GM21526 (cell line): ENCODE results near the gene MBD5.
A peak's percentile ranks its signal among the peaks of the same experiment; 100 is the strongest.
"Not testable (repeated sequence)": the region's sequence is repeated elsewhere in the genome, so short reads cannot be mapped to it uniquely, and the experiment has no call there.

ENCODE experiments used
- ATAC-seq: cut with Tn5 transposase; IDR thresholded peaks from one replicate; pipeline ENCODE4 v1.9.1; 2021; ENCODE audit warnings: moderate library complexity; ENCODE audit not compliant: unreplicated experiment, low FRiP score

MBD5 gene

GRCh38 chr2:148021059-148021861 lies at the start of gene MBD5:
Gene MBD5, plus strand, starts transcription at chr2:148021091.
- peak; percentile 28 for ATAC-seq

- ATAC-seq, result no peak
These were observed 44.8 kb upstream of the MBD5 start for GRCh38 chr2:147976102-147976501.

DNA sequence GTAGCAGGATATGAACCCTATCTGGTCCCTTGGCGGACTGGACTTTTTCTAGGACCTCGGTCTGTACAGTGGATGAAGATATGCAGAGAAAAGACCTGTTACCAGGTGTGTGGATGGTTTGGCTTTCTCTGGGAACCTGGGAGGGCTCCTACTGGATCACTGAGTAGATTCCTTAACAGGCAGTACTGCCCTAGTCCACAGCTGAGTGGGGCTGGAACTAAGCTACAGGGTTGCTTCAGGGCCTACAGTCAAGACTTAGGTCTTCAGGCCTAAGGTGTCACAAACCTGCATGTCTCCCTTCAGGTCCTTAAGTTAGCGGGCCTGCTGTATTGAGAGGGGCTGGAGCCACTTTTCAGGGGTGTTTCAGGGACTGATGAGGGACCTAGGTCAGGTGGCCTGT lies 43.2 kb upstream of the MBD5 start:
- no peak for ATAC-seq

GRCh38 chr2:147980940-147981528 lies 39.9 kb upstream of the MBD5 start:
- ATAC-seq, result no peak

- ATAC-seq, result no peak
These were observed 31.8 kb upstream of the MBD5 start for GRCh38 chr2:147989102-147989501.

- ATAC-seq, result peak; percentile 87
These were observed 31.0 kb upstream of the MBD5 start for GRCh38 chr2:147989809-147990403.

DNA sequence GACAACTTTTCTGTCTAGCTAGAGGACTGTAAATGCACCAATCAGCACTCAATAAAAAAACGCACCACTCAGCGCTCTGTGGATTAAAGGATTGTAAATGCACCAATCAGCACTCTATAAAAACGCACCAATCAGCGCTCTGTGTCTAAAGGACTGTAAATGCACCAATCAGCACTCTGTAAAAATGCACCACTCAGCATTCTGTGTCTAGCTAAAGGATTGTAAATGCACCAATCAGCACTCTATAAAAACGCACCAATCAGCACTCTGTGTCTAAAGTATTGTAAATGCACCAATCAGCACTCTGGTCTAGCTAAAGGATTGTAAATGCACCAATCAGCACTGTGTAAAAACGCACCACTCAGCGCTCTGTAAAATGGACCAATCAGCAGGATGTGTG lies 25.9 kb upstream of the MBD5 start:
- ATAC-seq, result not testable (repeated sequence)

DNA sequence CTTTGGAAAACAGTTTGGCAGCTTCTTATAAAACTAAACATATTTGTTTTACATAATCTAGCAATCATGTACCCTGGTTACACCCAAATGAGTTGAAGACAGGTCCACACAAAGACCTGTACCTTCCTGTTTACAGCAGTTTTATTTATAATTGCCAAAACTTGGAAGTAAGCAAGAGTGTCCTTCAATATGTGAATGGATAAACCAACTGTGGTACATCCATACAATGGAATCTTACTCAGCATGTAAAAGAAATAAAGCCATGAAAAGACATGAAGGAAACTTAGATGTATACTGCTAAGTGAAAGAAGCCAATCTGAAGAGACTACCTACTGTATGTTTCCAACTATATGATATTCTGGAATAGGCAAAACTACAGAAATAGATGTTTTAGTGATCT lies 24.1 kb upstream of the MBD5 start:
- ATAC-seq, result no peak

- no peak for ATAC-seq
These were observed 22.7 kb upstream of the MBD5 start for GRCh38 chr2:147998203-147998602.

DNA sequence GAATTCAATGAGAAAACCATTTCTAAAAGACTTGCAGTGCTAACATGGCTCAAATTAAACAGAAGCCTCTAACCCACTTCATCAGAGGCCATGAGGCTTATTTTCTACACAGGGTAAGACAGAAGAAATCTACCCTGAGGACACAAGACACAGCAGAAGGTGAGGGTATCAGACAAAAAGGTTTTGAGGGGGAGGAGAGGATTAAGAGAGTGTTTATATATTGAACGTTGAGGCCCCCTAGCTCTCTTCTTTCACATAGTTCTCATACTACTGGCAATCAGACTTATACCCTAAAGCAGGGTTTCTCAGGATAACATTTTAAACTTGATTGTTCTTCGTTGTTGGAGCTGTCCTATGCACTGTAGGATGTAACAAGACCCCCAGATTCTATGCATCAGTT lies 21.8 kb upstream of the MBD5 start:
- no peak for ATAC-seq

- ATAC-seq, result no peak
These were observed 20.8 kb upstream of the MBD5 start for GRCh38 chr2:148000095-148000494.

DNA sequence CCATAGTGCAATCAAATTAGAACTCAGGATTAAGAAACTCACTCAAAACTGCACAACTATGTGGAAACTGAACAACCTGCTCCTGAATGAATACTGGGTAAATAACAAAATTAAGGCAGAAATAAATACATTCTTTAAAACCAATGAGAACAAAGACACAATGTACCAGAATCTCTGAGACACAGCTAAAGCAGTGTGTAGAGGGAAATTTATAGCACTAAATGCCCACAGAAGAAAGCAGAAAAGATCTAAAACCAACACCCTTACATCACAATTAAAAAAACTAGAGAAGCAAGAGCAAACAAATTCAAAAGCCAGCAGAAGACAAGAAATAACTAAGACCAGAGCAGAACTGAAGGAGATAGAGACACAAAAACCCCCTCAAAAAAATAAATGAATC lies 18.5 kb upstream of the MBD5 start:
- not testable (repeated sequence) for ATAC-seq

GRCh38 chr2:148006249-148007007 lies 14.5 kb upstream of the MBD5 start:
- no peak for ATAC-seq

DNA sequence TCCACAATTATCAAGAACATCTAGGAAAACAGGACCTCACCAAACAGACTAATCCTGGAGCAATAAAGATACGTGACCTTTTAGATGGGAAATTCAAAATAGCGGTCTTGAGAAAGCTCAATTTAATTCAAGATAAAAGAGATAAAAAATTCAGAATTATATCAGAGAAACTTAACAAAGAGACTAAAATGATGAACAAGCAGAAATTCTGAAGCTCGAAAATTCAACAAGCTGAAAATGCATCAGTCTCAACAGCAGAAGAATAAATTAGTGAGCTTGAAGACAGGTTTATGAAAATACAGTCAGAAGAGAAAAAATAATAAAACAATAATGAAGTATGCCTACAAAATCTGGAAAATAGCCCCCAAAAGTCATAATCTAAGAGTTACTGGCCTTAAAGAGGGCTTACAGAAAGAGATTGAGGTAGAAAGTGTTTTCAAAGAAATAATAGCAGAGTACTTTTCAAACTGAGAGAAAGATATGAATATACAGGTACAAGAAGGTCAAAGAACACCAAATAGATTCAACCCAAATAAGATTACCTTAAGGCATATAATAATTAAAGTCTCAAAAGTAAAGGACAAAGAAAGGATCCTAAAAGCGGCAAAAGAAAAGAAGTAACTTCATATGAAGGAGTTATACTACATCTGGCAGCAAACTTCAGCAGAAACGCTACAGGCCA lies 13.5 kb upstream of the MBD5 start:
- no peak for ATAC-seq

GRCh38 chr2:148008411-148008810 lies 12.5 kb upstream of the MBD5 start:
- ATAC-seq, result not testable (repeated sequence)

- no peak for ATAC-seq
These were observed 7.0 kb upstream of the MBD5 start for GRCh38 chr2:148013876-148014275.

GRCh38 chr2:148014616-148015015 lies 6.3 kb upstream of the MBD5 start:
- ATAC-seq, result no peak

DNA sequence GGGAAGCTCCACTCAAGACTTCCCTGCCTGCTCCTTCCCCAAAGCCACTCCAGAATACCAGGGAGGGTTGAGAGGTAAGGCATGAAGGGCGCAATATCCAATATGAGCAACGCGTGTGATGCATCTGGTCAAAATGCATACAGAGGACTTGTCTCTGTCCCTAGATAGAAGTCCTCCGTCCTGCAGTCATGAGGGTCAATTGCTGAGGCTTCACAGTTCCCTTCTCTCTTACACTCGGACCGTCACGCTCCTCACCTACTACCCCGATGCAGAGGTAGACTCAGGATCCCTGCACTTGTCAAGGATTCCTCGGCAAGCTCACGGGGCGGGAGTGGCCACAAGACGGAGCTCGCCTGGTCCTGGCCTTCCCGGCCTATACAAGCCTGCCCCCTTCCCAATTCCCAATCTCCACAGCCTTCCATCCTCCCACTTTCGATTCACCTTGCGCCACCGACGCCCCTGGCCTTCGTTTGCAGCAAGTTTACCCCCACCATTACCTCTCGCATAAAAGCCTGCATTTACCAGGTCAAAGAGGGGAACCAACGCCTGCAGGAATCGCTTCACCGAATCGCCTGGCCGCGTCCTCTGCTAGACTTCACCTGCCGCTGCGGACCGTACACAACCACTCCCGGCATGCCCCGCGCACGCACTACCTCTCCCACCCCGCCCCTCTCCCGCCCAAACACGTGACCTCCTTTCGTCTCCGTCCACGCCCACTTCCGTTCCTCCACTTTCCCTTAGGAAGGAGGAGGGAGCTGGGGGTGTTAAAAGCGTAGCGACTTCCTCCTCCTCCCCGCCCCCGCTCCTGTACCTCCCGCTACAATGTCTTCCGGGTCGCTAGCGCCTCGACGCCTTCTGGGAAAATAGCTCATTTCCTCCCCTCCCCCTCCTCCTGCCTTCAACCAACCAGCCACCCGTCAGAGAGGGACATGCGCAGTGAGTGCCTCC lies 506 bp upstream of the MBD5 start, which contains the start of gene ORC4:
Gene ORC4 (minus strand): TSS at position 627 of the 948 bp plus-strand sequence. CDS start 44,779 bp downstream, outside the sequence.
- ATAC-seq, result peak; percentile 73

DNA sequence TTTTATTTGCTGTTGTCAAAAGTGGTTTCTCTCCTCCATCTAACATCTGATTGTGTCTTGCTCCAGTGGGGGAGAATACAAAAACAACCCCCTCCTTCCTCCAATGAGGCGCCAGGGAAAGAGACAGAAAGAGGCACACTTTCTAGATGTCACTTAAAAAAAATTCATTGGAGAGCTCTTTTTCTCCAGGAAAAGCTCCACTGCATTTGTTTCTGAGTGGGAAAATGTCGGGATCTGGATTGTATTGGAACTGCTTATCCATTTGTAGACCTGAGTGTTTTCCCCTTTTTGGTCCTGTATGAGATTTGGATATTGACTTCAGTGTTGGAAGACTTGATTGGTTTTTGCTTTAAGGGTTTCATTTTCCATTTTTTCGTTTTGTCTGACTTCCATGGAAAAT lies 995 bp downstream of the MBD5 start:
- ATAC-seq, result no peak
